GM19397 (cell line): ENCODE measurements around the gene FYN.
"Not testable (repeated sequence)": the region's sequence is repeated elsewhere in the genome, so short reads cannot be mapped to it uniquely, and the experiment has no call there.

Source experiments
- ATAC-seq: cut with Tn5 transposase; IDR thresholded peaks from one replicate; pipeline ENCODE4 v1.9.1; 2021; ENCODE audit warnings: mild to moderate bottlenecking, moderate library complexity; ENCODE audit not compliant: unreplicated experiment

The FYN gene

GRCh38 chr6:111687652-111688051, 185.6 kb downstream of the FYN start:
- ATAC-seq: no peak

DNA sequence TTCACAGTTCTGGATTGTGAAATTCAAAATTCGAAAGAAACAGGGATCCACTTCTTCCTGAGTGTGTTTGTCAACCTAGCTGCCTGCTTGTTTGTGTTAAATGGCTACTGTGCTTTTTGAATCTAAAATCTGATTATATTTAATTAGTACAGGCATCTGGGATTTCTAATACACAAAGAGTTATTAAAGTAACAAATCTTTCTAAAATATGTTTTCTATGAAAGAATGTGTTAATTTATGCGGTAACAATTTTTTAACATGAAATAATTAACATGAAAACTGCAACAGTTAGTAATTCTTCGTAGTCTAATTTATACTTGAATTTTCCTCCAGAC, 186.4 kb downstream of the FYN start:
- ATAC-seq: no peak

GRCh38 chr6:111686249-111686931, 186.9 kb downstream of the FYN start:
- ATAC-seq: no peak

GRCh38 chr6:111685526-111685925, 187.7 kb downstream of the FYN start:
- no peak for ATAC-seq

DNA sequence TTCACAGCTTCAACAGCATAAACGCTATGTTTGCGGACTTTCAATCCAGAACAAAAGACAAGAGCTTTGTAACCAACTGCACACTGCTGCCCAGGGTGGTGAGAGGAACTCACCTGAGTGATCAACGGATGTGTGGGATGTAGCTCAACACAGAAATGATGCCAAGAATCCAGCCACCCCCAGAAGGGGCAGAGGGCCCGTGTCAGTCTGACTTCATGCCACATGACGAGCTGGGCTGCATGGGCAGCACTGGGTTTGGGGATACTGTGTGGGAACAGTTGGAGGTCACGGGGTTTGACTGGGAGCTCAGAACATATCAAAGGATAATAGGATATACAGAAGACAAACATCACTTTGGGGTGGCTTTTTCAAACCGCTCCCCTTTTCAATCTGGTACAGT, 188.2 kb downstream of the FYN start:
- no peak for ATAC-seq

DNA sequence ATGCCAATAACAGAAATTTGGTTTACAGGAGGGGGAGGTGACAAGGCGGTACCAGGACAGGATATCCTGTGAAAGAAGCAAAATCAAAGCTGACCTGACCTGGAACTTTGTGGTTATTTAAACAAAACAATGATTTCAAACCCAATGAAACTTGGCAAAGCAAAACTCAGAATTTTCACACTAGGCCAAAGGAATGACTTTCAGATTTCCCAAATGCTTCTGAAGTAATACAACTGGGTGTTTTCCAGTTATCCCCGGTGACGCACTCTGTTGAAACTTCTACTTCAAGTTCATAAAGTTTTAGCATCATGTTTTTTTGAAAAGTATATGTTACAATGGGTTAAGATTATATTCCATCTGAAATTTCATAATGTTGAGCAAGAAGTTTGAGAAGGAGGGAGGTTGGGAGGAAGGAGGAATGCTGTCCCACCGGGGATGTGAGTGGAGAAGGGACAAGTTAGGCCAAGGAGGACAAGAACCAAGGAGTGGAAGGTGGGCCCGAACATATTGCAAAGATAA, 189.4 kb downstream of the FYN start:
- ATAC-seq: no peak

- no peak for ATAC-seq
Observed at GRCh38 chr6:111683157-111683556, 190.1 kb downstream of the FYN start.

DNA sequence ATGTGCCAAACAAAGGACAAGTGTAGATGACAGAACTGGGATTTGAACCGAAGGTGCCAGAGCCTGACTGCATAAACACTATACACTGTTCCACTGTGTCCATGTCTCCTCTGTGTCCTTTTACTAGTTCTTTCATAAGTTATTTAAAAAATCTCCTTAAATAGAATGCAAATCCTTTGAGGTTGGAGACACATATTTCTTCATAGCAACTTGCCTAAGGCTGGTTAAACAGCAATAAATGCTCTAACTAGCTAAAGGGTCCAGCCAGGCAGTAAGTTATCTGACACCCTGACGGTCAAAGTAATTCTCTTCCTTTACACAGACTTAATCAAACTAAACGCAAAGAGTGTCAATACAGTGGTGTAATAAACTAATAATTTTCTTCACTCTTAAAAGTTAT, 191.4 kb downstream of the FYN start:
- ATAC-seq: no peak

- ATAC-seq: not testable (repeated sequence)
Observed at GRCh38 chr6:111680811-111681609, 192.2 kb downstream of the FYN start.

DNA sequence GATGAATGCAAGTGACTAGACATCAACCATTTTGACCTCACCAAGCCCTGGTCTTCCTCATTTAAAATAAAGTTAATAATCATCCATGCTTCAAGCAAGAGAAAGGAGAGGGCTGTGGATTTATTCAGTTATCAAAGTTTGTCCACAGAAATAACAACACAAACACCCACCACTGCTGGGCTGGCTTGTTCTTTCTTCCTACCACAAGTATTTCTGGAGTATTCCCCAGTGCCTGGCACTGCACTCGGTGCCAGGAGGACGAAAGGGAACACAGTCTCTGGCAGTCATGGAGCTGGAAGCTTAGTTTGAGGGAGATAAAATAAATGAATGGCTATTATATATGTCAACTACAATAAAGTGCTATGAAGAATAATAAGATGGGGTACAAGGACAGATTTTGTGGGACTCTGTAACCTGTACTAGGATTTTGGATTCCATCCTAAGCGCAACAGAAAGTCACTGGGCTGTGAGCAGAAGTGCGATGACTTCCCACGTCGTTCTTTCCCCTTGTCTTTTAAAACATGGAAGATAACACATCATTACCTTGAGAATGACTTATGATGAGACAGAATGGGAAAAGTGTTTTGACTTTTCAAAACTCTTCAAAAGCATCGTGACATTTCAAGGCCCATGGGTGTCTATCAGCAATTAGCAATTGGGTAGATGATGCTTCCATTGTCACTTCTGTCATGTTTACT, 193.1 kb downstream of the FYN start:
- ATAC-seq: no peak

- no peak for ATAC-seq
Observed at GRCh38 chr6:111679126-111679858, 194.0 kb downstream of the FYN start.

DNA sequence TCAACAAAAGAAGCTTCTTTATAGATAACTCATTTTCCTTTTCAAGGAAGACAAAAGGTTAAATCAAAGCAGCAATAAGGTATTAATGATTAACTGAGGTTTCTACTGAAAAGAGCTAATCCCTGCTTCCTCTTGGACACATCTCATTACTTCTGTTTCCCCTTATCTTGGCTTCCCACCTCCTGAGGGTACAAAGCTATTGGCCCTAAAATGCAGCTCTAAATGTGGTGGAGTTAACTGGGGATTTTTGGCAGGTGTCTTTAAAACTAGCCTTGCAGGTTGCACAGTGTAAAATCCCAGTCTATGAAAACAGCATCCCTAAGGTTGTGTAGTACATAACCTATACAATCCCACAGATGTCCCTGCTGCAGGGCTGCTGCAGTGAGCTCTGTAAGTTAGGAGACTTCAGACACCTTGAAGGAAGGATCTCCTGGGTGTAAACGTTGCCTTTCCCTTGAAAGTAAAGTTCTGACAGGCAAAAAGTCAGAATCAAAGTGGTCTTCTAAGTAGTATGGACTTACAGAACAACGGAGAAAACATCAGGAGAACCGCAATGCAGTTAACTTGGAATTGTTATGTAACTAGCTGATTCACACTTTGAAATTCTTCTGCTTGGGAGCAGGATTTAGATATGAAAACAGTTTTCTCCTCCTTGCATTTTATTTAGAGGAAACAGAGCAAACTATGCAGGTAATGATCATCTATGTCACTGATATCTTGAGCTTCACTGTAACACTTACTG, 195.8 kb downstream of the FYN start:
- no peak for ATAC-seq

DNA sequence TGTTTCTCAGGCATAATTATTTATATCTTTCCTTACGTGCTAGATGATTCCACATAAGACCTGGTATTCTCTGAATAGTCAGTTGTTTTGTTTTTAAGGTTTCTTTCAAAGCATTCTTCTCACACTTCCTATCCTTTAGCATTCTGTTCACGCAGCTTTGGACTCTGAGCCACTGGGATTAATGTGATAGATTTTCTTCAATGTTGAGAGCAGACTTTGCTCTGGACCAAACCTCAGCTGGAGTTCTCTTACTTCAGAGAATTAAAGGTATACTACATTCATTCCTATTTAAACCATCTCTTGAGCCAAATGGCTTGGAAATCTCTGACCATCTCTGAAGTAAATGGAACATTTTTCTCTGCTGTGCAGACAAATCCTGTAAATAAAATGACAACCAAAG, 196.9 kb downstream of the FYN start:
- no peak for ATAC-seq

- no peak for ATAC-seq
Observed at GRCh38 chr6:111674883-111675282, 198.4 kb downstream of the FYN start.

GRCh38 chr6:111674413-111674812, 198.8 kb downstream of the FYN start:
- no peak for ATAC-seq

DNA sequence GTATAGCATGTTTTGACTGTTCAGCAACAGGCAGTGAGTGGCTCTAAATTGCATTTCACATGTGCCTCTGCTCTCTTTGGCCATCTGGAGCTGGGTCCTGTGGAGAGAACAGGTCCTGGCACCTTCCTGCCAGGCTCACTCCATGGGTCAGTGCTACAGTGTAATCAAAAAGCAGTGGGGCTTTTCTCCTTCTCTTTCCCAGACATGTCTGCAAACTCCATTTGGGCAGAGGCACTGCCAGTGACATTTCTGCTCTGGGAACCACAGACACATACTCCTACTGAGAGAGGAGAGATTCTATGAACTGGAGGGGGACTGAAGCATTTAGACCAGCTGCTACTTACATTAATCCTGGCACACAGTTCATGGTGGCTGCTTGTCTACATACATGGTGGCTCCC, 199.3 kb downstream of the FYN start:
- ATAC-seq: no peak

DNA sequence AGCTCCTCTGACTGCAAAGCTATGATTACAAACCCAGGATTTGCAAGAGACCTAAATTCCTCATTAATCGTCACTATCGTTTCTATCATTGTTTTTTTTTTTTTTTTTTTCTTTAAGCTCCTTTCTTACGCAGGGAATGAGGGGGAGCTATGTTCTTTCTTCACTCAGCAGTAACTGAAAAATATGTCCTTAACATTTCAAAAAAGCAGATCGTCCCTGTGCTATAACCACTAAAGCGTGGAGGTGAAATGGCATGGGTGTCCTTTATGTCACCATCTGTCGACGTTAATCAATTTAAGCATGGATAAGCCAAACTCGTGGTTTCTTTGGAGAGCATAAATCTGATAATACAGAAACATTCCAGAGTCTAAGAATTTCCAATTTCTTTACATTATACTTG, 199.7 kb downstream of the FYN start:
- ATAC-seq: no peak

GRCh38 chr6:111672761-111673450, 200.3 kb downstream of the FYN start:
- ATAC-seq: no peak

- ATAC-seq: no peak
Observed at GRCh38 chr6:111669326-111669725, 203.9 kb downstream of the FYN start.

- ATAC-seq: no peak
Observed at GRCh38 chr6:111668410-111668809, 204.8 kb downstream of the FYN start.
